Body of pancreas (tissue), 4 donors: ENCODE measurements around the gene DMBT1.
"Not testable (repeated sequence)": the region's sequence is repeated elsewhere in the genome, so short reads cannot be mapped to it uniquely, and the experiment has no call there.

ENCODE experiments used
- POLR2A ChIP-seq, 3 donors: fragments of 450-650 bp; IDR thresholded peaks; one replicate each; pipeline ENCODE4 v1.6.1; 2016; ENCODE audit warnings: antibody characterized with exemption in 3 of 3, mild to moderate bottlenecking in 2 of 3
- TF ChIP-seq, protein P1 (sequence below), 7 experiments: fragments of 450-650 bp in 4 of 7; fragments of 200-600 bp in 3 of 7; sonication (generic) in 3 of 7; IDR thresholded peaks; one replicate each; pipeline ENCODE4 v1.5.1; 2016 to 2019; ENCODE audit warnings: antibody characterized with exemption in 7 of 7

DNA sequence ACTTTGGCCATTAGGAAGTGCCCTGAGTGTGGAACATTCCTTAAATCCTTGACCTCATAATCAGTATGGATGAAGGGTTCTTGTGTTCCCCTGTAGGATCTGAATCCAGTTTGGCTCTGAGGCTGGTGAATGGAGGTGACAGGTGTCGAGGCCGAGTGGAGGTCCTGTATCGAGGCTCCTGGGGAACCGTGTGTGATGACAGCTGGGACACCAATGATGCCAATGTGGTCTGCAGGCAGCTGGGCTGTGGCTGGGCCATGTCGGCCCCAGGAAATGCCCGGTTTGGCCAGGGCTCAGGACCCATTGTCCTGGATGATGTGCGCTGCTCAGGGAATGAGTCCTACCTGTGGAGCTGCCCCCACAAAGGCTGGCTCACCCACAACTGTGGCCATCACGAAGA is 60.4 kb downstream of the DMBT1 start:
- TF ChIP-seq, protein P1, sequence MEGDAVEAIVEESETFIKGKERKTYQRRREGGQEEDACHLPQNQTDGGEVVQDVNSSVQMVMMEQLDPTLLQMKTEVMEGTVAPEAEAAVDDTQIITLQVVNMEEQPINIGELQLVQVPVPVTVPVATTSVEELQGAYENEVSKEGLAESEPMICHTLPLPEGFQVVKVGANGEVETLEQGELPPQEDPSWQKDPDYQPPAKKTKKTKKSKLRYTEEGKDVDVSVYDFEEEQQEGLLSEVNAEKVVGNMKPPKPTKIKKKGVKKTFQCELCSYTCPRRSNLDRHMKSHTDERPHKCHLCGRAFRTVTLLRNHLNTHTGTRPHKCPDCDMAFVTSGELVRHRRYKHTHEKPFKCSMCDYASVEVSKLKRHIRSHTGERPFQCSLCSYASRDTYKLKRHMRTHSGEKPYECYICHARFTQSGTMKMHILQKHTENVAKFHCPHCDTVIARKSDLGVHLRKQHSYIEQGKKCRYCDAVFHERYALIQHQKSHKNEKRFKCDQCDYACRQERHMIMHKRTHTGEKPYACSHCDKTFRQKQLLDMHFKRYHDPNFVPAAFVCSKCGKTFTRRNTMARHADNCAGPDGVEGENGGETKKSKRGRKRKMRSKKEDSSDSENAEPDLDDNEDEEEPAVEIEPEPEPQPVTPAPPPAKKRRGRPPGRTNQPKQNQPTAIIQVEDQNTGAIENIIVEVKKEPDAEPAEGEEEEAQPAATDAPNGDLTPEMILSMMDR (IDR thresholded peaks at IDR 0.05), result not testable (repeated sequence)
- TF ChIP-seq POLR2A (IDR thresholded peaks at IDR 0.05), result not testable (repeated sequence)
